Renal pelvis (tissue), 12 donors: ENCODE data around the gene C17orf67. TPM values are rescaled to one million over a fixed set of nuclear protein-coding genes. Genes with fewer than 3 reads are reported as not detected.

Source experiments
- DNase-seq: peaks from one replicate; pipeline ENCODE4 v3.0.0-alpha.2; 2013
- long read RNA-seq, 16 experiments: transcript quantifications; one replicate each; lab custom pipeline, GENCODE V29; 2026
- polyA plus RNA-seq, 3 donors: library from polyadenylated mRNA; unstranded; fragments of 120-200 nt; gene quantifications; one replicate each; pipeline ENCODE4 v1.2.1, GENCODE V29; 2013; ENCODE audit not compliant: insufficient read length in 3 of 3

The C17orf67 gene, protein sequence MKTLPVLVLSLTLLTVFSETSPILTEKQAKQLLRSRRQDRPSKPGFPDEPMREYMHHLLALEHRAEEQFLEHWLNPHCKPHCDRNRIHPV
- polyA plus RNA-seq = 1 to 10 TPM; 1.3 to 2.0 (median 1.4) TPM
- long read RNA-seq, donor 1 = 0 reads
- long read RNA-seq, donor 2 = 0 reads
- long read RNA-seq, donor 3 = 0 reads
- long read RNA-seq, donor 4 = 0 reads
- long read RNA-seq, donor 5 = 0 reads
- long read RNA-seq, donor 6 = 0 reads
- long read RNA-seq, donor 7 = 0 reads
- long read RNA-seq, donor 8 = 0 reads
- long read RNA-seq, donor 9 = 0 reads
- long read RNA-seq, donor 10 = 0 reads
- long read RNA-seq, donor 11 = 0 reads
- long read RNA-seq, donor 12 = 0 reads
- long read RNA-seq, donor 13 = 0 reads
- long read RNA-seq, donor 14 = 0 reads
- long read RNA-seq, donor 15 = 0 reads
- long read RNA-seq, donor 16 = 0 reads

DNA sequence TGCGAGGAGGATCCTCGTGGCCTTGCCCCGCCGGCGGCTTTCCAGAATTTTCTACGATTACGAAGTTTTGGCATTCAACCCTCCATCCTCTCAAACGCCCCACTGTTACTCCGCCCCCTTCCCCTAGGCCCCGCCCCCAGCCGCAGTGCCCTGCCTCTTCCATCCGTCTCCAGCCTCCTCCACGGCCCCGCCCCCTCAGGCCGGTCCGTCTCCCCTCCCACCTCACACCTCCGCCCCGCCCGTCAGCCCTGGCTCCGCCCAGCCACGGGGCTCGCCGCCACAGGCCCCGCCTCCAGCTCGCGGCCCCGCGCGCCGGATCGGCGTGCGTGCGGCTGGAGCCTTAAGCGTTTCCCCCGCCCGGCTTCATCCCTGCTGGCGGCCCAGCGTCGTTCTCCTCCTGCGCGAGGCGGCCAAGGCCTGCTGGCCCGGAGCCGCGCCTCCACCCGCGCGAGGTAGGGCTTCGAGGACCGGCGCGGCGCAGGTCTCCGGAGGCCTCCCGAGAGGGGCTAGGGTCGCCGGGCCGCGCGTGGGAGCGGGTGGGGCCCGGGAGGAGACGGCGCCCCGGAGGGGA, at the start of gene C17orf67, which contains the start of gene DGKE:
C17orf67 (minus strand) TSS at position 112 of the 571 bp plus-strand sequence. CDS start 18,110 bp downstream, outside the sequence.
DGKE (plus strand) TSS at position 343 of the 571 bp plus-strand sequence. CDS start 645 bp downstream, outside the sequence.
- peak; percentile 94 for DNase-seq

GRCh38 chr17:56881685-56882295, 48.1 kb upstream of the C17orf67 start:
- DNase-seq = no peak

- no peak for DNase-seq
Measured at GRCh38 chr17:56880571-56880970, 46.9 kb upstream of the C17orf67 start.

DNA sequence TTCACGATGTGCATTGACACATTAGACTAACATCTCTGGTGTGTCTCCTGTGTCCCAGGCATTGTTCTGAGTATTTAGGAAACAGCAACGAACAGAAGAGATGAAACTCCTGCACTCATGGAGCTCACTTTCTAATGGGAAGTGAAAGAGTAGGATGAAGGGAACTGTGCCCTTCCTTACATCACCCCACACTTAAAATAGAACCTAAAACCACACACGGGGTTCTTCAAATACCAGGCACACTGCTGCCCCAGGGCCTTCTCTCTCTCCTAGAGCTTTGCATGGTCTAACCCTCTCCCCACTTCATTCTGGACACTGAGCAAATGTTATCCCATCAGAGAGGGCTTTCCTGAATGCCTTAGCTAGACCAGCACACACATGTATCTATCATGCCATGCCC, 46.4 kb upstream of the C17orf67 start:
- no peak for DNase-seq

DNA sequence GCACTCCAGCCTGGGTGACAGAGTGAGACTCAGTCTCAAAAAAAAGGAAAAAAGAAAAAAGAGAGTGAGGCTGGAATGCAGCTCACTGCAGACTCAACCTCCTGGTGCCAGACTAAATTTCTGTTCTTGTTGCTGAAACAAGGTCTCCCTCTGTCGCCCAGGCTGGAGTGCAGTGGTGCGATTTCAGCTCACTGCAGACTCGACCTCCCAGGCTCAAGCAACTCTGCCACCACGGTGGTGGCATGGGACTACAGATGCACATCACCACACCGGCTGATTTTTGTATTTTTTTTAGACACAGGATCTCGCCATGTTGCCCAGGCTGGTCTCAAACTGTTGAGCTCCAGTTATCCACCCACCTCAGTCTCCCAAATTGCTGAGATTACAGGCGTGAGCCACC, 45.6 kb upstream of the C17orf67 start:
- no peak for DNase-seq

DNA sequence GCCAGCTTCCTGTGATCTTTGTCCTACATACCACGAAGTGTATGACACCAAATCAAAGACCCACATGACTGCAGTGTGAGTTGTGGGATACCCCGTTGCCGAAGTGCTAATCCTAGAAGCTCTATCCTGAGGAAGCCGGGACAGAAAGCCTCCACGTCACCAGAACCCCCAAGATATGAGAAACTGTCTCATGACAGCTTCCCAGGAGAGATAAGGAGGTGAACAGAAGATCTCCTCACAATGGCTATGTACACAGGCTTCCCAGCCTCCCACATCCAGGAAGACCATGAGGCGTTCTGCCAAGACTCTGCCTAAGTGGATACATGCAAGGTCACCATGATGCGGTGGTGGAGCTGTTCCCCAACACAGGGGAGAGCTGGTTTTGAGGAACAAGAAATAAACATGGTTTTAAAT, 43.1 kb upstream of the C17orf67 start:
- no peak for DNase-seq

- DNase-seq = no peak
Measured at GRCh38 chr17:56870081-56870651, 36.4 kb upstream of the C17orf67 start.

DNA sequence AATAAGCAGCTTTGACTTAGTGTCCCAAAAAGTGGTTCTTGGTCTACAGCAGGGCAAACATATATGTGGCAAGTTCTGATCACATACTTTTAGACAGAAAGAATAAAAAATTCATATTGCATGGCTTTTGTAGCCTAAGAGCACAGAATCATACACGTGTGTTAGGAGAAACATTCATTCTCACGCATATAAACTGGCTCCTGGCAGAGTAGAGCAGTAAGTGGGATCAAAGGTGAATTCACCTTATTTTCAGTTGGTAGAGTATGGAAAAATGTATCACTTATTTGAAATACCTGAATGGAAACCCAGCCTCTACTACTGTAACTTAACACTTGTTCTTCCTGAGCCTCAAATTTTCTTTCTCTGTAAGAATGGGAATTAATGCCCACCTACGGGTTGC, 35.0 kb upstream of the C17orf67 start:
- no peak for DNase-seq

DNA sequence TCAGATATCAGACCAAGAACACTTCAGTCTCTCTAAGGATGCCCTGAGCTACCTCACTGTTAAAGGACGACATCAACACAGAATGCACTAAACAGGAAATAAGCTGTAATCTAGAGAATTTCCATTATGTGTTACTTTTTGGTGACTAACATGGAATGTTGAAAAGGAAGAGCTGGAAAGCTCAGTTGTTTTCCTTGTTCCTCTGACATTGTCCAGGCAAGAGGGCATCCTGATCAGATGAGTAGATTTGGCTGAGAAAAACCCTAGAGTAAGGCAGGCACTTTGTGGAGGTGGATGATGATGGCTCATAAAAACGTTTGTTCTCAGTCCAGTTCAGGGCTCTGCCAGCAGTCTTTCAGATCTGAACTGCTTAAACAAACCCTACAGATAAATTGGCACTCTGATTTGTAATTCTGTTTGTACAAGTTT, 34.2 kb upstream of the C17orf67 start:
- DNase-seq = no peak

- no peak for DNase-seq
Measured at GRCh38 chr17:56866496-56866895, 32.8 kb upstream of the C17orf67 start.

- DNase-seq = no peak
Measured at GRCh38 chr17:56866076-56866475, 32.4 kb upstream of the C17orf67 start.

- DNase-seq = no peak
Measured at GRCh38 chr17:56863974-56864373, 30.3 kb upstream of the C17orf67 start.

- no peak for DNase-seq
Measured at GRCh38 chr17:56861899-56862298, 28.2 kb upstream of the C17orf67 start.

DNA sequence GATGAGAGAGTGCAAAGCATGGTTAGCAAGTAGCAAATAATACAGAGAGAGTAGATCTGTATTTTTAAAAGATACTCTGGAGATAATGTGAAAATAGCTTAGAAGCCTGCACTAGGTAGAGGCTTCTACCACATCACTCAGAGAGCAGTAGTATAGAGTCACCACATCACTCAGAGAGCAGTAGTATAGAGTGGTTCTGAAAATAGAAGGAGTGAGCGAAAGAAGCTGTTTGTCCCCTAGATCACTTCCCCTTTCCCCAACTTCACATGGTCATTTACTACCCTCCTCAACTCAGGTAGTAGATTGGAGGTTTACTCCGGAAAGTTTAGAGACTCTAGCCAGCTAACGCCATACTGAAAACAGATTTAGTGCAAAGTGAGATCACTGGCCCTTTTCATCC, 17.3 kb upstream of the C17orf67 start:
- DNase-seq = no peak

- DNase-seq = no peak
Measured at GRCh38 chr17:56850591-56850990, 16.9 kb upstream of the C17orf67 start.

DNA sequence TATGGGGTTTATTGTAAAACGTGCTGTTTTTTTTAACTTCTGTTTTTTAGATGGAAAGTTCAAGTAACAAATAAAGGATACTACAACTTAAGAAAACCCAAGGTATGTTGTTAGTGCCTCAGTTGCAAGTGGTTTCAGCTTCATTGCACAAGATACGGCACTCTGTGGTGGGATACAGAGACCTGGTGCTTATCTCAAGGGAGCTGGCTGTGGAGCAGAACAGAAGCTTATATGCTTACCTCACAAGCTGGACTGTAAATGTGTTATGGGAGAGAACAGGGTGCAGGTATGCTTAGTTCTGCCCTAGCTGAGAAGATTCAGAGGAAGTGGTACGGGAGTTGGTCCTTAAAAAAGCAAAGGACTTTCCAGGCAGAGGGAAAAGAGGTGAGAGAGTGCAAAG, 15.4 kb upstream of the C17orf67 start:
- DNase-seq = no peak

GRCh38 chr17:56847106-56847505, 13.4 kb upstream of the C17orf67 start:
- DNase-seq = no peak

DNA sequence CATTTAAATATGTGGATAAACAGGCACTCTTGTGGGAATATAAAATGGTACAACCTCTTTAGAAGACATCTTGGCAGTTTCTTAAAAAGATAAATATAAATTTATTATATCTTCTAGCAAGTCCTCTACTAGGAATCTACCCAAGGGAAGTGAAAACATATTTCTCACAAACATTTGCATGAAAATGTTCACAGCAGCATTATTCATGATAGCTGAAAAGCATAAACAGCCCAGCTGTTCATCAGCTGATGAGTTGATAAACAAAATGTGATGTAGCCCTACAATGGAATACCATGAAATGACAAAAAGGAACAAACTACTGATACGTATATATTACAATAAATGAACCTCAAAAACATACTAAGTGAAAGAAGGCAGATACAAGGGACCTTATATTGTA, 12.2 kb upstream of the C17orf67 start:
- DNase-seq = no peak

- no peak for DNase-seq
Measured at GRCh38 chr17:56842577-56842976, 8.9 kb upstream of the C17orf67 start.

- DNase-seq = no peak
Measured at GRCh38 chr17:56838687-56839086, 5.0 kb upstream of the C17orf67 start.

- no peak for DNase-seq
Measured at GRCh38 chr17:56835264-56835585, 1.5 kb upstream of the C17orf67 start.

GRCh38 chr17:56834380-56835263, 902 bp upstream of the C17orf67 start:
- DNase-seq = peak; percentile 42
